BJ (cell line): ENCODE data around the gene PARVA. TPM values are rescaled to one million over a fixed set of nuclear protein-coding genes. Genes with fewer than 3 reads are reported as not detected.

Experiments
- CTCF ChIA-PET: fragments of 350-600 bp; formaldehyde crosslinking; extraction: SDS; loops from one replicate; lab custom pipeline; 2021; ENCODE audit warnings: antibody characterized with exemption, inconsistent platforms; lab: Yijun Ruan, JAX
- POLR2A ChIA-PET: fragments of 300-600 bp; sonication (Branson Sonifier 250); formaldehyde crosslinking; extraction: SDS; loops from one replicate; lab custom pipeline; 2021; ENCODE audit warnings: antibody characterized with exemption; lab: Charles Lee
- DNase-seq: peaks from one replicate; pipeline ENCODE4 v3.0.0-alpha.2; 2011; ENCODE audit warnings: low read depth
- H3K27me3 ChIP-seq: 2 replicates; pipeline ENCODE4 v1.6.0; 2011; ENCODE audit warnings: low read length; ENCODE audit not compliant: control insufficient read depth, insufficient read depth
- H3K36me3 ChIP-seq: 2 replicates; pipeline ENCODE4 v1.5.1; 2011; ENCODE audit warnings: low read length; ENCODE audit not compliant: control insufficient read depth, insufficient read depth
- H3K4me3 ChIP-seq: 2 replicates; pipeline ENCODE4 v1.5.1; 2011; ENCODE audit warnings: low read depth, mild to moderate bottlenecking, control low read depth, low read length
- CTCF ChIP-seq: IDR thresholded peaks from 2 replicates; pipeline ENCODE4 v1.5.1; 2011; ENCODE audit warnings: low read depth, mild to moderate bottlenecking, control low read depth, inconsistent platforms, low read length, moderate library complexity; ENCODE audit not compliant: insufficient read depth
- polyA plus RNA-seq: library from polyadenylated mRNA; depleted of rRNA; stranded (reverse); fragments of >200 nt; gene quantifications from 2 replicates; pipeline ENCODE4 v1.2.3, GENCODE V29; 2011

PARVA gene
- polyA plus RNA-seq, 1 experiment, result 143 TPM

- DNase-seq, result peak; percentile 44
- H3K36me3 ChIP-seq, result 0 out of 2 replicates have a peak, but pooled peaks cover 2% of the 10 kb centered on the region
- TF ChIP-seq CTCF, result no peak
- ChIA-PET POLR2A (interaction anchor here (0.7 to 1.2 kb wide), 4 partner anchors 10 to 80 kb away, joined by 3 to 6 read pairs (median 4); no protein-coding TSS in a partner anchor), CTCF (interaction anchor here (0.6 to 3.0 kb wide), 8 partner anchors 10 to 448 kb away, joined by 3 to 14 read pairs (median 4); no protein-coding TSS in a partner anchor)
- peak overlapping the region; percentile 73; the same call in 1 of the 2 replicates for H3K4me3 ChIP-seq
- H3K27me3 ChIP-seq, result no peaks in the 10 kb centered on the region
Measured at GRCh38 chr11:12376259-12377081, 901 bp upstream of the PARVA start.

- DNase-seq, result no peak
- peak; percentile 5; the same call in 1 of the 2 replicates for TF ChIP-seq CTCF
- ChIA-PET CTCF (interaction anchor here (1.0 to 3.0 kb wide), 4 partner anchors 12 to 47 kb away, joined by 3 to 14 read pairs (median 9); no protein-coding TSS in a partner anchor), POLR2A (no interaction called here)
- Histone ChIP-seq H3K4me3 (peak overlapping the region; percentile 73), H3K36me3 (0 out of 2 replicates have a peak, but pooled peaks cover 2% of the 10 kb centered on the region), H3K27me3 (no peaks in the 10 kb centered on the region)
Measured at GRCh38 chr11:12377824-12378593, 638 bp downstream of the PARVA start.

GRCh38 chr11:12380565-12381325 is 3.4 kb downstream of the PARVA start:
- TF ChIP-seq CTCF, result no peak
- Histone ChIP-seq H3K36me3 (0 out of 2 replicates have a peak, but pooled peaks cover 2% of the 10 kb centered on the region), H3K4me3 (no peak overlapping the region), H3K27me3 (no peaks in the 10 kb centered on the region)
- ChIA-PET CTCF (interaction anchor here (1.0 to 1.2 kb wide), 3 partner anchors 7 to 160 kb away, joined by 3 to 5 read pairs (median 4); no protein-coding TSS in a partner anchor), POLR2A (no interaction called here)
- no peak for DNase-seq

- ChIA-PET POLR2A (no interaction called here), CTCF (no interaction called here)
- no peak for DNase-seq
- no peak for TF ChIP-seq CTCF
- Histone ChIP-seq H3K36me3 (0 out of 2 replicates have a peak, but pooled peaks cover 2% of the 10 kb centered on the region), H3K4me3 (no peak overlapping the region), H3K27me3 (no peaks in the 10 kb centered on the region)
Measured at GRCh38 chr11:12381875-12382274, 4.5 kb downstream of the PARVA start.
